Tibial nerve (tissue), 4 donors: ENCODE results near the gene ZC3H8. TPM values are rescaled to one million over a fixed set of nuclear protein-coding genes. Genes with fewer than 3 reads are reported as not detected.

ENCODE experiments used
- DNase-seq, 2 donors: peaks; one replicate each; pipeline ENCODE4 v3.0.0-alpha.2; 2019; ENCODE audit warnings: low spot score in 2 of 2
- H3K27ac ChIP-seq, 4 donors: fragments of 200-600 bp; sonication (generic) in 3 of 4; one replicate each; pipeline ENCODE4 v1.5.1; 2017 to 2019; ENCODE audit warnings: mild to moderate bottlenecking in 1 of 4
- H3K27me3 ChIP-seq, 2 donors: fragments of 200-600 bp; sonication (generic) in 1 of 2; one replicate each; pipeline versions ENCODE4 v1.5.1 to v1.6.0; 2017 to 2019
- H3K36me3 ChIP-seq, 3 donors: fragments of 200-600 bp; sonication (generic); one replicate each; pipeline ENCODE4 v1.5.1; 2018 to 2019
- H3K4me1 ChIP-seq, 4 donors: fragments of 200-600 bp; sonication (generic) in 3 of 4; one replicate each; pipeline ENCODE4 v1.5.1; 2017 to 2019
- H3K4me3 ChIP-seq, 4 donors: fragments of 200-600 bp; sonication (generic) in 3 of 4; one replicate each; pipeline ENCODE4 v1.5.1; 2017 to 2019; ENCODE audit warnings: mild to moderate bottlenecking in 1 of 4, moderate library complexity in 1 of 4
- H3K9me3 ChIP-seq, 4 donors: fragments of 200-600 bp; sonication (generic) in 3 of 4; one replicate each; pipeline ENCODE4 v1.5.1; 2017 to 2019
- EP300 ChIP-seq, 2 donors: sonication (generic); formaldehyde crosslinking; IDR thresholded peaks; one replicate each; pipeline ENCODE4 v1.6.1; 2017; ENCODE audit warnings: antibody characterized with exemption in 2 of 2, mild to moderate bottlenecking in 1 of 2
- POLR2A ChIP-seq, 2 donors: fragments of 450-650 bp; IDR thresholded peaks; one replicate each; pipeline ENCODE4 v1.6.1; 2017; ENCODE audit warnings: antibody characterized with exemption in 2 of 2, mild to moderate bottlenecking in 2 of 2, moderate library complexity in 2 of 2
- WGBS, 2 donors: methylation state at CpG; one replicate each; pipeline ENCODE4 v1.1.5; 2018; 5-methylcytosine and 5-hydroxymethylcytosine counted together
- total RNA-seq, 4 donors: library from RNA; depleted of rRNA; stranded (reverse); fragments of >200 nt; gene quantifications; one replicate each; pipeline ENCODE4 v1.1.0, GENCODE V29; 2016
- TF ChIP-seq, protein P1 (sequence below), 5 experiments: fragments of 200-600 bp in 3 of 5; fragments of 450-650 bp in 2 of 5; sonication (generic) in 3 of 5; IDR thresholded peaks; one replicate each; pipeline ENCODE4 v1.5.1; 2016 to 2019; ENCODE audit warnings: antibody characterized with exemption in 5 of 5, mild to moderate bottlenecking in 3 of 5, moderate library complexity in 2 of 5

The ZC3H8 gene
- total RNA-seq, 4 donors from 2014 or later, result 3.5 to 81.6 (median 5.7) TPM

DNA sequence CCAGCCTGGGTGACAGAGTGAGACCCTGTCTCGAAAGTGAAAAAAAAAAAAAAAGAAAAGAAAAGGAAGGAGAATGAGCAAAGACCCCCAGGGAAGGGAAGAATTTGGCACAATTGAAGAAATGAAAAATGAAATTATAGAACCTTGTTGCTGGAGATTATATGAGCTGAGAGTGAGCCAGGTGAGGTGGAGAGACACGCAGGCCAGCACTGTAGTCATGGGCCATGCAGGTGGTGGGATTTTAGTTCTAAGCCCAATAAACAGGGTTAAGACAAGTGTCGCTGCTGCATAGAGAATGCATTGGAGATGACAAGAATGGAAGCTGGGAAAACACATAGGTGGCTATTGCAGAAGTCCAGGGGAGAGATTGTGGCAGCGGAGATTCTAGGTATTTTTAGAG lies 84.3 kb downstream of the ZC3H8 start:
- no peaks in the 10 kb centered on the region for H3K27me3 ChIP-seq

DNA sequence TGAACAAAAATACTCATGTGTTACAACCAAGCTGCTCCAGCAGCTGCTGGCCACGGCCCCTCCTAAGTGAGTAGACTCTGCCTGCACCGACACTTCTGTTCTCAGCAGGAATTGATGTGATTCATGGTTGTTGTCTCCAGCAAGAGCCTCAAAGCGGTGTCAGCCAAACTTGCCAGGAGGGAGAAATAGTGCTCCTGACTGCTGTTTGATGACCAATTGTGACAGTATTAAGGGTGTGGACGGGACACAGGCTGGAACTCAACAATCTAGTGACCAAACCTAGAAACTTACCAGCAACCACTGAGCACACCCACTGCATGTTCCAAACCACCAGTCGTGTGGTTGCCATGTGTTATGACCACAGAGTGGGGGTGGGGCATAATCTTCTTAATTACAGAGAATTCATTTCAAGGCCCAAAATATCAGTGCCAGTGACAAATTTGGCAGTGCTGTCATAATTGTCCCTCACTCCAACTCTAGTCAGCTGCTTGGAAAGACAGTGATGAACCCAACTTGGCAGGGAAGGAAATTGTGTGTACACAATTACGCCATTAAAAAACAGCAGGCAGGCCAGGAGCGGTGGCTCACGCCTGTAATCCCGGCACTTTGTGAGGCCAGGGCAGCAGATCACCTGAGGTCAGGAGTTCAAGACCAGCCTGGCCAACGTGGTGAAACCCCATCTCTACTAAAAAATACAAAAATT lies 86.3 kb downstream of the ZC3H8 start:
- 91% methylated on average over 10 of the region's 10 CpGs for WGBS, 2 donors
- no peak overlapping the region for H3K27ac ChIP-seq

More for the DNA sequence above, 84.3 kb downstream of the ZC3H8 start:
- no peak for DNase-seq
- Histone ChIP-seq H3K36me3 (no peaks in the 10 kb centered on the region), H3K4me3 (no peak overlapping the region), H3K9me3 (no peaks in the 10 kb centered on the region), H3K4me1 (no peaks in the 10 kb centered on the region), H3K27ac (no peak overlapping the region)
- WGBS, 2 donors, result 94 to 97% methylated on average over 4 of the region's 4 CpGs
- no peak for TF ChIP-seq POLR2A (IDR thresholded peaks at IDR 0.05)
- no peak for TF ChIP-seq EP300 (IDR thresholded peaks at IDR 0.05)
- TF ChIP-seq, protein P1, sequence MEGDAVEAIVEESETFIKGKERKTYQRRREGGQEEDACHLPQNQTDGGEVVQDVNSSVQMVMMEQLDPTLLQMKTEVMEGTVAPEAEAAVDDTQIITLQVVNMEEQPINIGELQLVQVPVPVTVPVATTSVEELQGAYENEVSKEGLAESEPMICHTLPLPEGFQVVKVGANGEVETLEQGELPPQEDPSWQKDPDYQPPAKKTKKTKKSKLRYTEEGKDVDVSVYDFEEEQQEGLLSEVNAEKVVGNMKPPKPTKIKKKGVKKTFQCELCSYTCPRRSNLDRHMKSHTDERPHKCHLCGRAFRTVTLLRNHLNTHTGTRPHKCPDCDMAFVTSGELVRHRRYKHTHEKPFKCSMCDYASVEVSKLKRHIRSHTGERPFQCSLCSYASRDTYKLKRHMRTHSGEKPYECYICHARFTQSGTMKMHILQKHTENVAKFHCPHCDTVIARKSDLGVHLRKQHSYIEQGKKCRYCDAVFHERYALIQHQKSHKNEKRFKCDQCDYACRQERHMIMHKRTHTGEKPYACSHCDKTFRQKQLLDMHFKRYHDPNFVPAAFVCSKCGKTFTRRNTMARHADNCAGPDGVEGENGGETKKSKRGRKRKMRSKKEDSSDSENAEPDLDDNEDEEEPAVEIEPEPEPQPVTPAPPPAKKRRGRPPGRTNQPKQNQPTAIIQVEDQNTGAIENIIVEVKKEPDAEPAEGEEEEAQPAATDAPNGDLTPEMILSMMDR (IDR thresholded peaks at IDR 0.05), result no peak

DNA sequence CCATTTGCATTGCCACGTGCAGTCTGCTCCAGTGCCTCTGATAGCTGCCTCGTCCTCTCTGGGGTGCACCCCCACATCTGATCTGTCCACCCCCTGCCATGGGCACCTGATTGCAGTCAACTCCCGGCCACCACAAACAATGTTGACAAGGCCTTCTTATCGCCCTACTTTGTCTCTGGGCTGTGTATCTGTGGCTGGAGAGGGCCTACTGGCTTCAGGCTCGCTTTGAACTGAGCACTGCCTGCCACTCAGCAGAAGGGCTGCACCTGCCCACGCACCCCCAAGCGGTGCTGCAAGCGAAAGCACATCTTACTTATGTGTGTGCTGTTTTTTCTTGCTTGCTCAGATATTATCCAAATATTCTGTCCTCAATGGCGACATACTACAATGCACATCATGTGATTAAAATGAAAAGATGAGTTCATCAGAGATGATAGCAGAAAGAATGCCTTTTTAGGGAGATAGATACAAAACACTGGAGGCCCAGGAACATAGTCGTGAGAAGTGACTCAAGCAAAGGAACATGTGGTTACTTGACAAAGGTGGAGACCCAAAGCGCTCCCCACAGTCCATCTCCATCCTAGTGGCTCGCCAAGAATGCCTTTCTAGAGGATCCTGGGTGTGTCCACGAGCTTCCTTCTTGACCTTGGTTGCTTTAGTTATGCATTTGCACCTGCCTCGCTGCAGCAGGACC lies 87.9 kb downstream of the ZC3H8 start:
- no peaks in the 10 kb centered on the region for H3K36me3 ChIP-seq
- H3K4me3 ChIP-seq, result no peak overlapping the region
- DNase-seq, result no peak
- no peaks in the 10 kb centered on the region for H3K27me3 ChIP-seq
- no peaks in the 10 kb centered on the region for H3K4me1 ChIP-seq
- WGBS, 2 donors, result 86 to 89% methylated on average over 14 of the region's 14 CpGs
- TF ChIP-seq POLR2A (IDR thresholded peaks at IDR 0.05), result no peak
- TF ChIP-seq EP300 (IDR thresholded peaks at IDR 0.05), result no peak
- TF ChIP-seq, protein P1 (IDR thresholded peaks at IDR 0.05), result no peak
- no peak overlapping the region for H3K27ac ChIP-seq
- H3K9me3 ChIP-seq, result no peaks in the 10 kb centered on the region

More for the DNA sequence above, 86.3 kb downstream of the ZC3H8 start:
- no peak for DNase-seq
- TF ChIP-seq, protein P1 (IDR thresholded peaks at IDR 0.05), result no peak
- no peak for TF ChIP-seq EP300 (IDR thresholded peaks at IDR 0.05)
- no peak for TF ChIP-seq POLR2A (IDR thresholded peaks at IDR 0.05)
- Histone ChIP-seq H3K27me3 (no peaks in the 10 kb centered on the region), H3K4me1 (no peaks in the 10 kb centered on the region), H3K4me3 (no peak overlapping the region), H3K36me3 (no peaks in the 10 kb centered on the region), H3K9me3 (no peaks in the 10 kb centered on the region)

DNA sequence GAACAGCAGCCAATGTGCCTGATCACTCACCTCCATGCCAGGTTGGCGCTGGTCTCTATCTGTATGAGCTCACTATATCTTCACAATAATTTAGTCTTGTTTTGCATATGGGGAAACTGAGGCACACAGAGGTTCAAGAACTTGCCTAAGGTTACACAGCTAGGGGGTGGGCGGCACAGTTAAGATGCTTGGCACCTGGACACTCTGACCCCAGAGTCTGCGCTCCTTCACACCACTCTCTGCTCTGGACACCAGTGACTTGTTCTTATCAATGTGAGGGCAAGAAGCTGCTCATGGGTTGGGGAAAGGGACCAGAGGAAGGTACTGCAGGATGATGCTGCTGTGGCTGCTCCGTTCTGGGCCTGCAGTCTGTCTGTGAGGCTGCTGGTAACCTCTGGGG lies 89.5 kb downstream of the ZC3H8 start:
- Histone ChIP-seq H3K4me1 (no peaks in the 10 kb centered on the region), H3K4me3 (no peak overlapping the region), H3K9me3 (no peaks in the 10 kb centered on the region), H3K27ac (no peak overlapping the region), H3K36me3 (no peaks in the 10 kb centered on the region), H3K27me3 (no peaks in the 10 kb centered on the region)
- DNase-seq, result no peak
- no peak for TF ChIP-seq EP300 (IDR thresholded peaks at IDR 0.05)
- no peak for TF ChIP-seq POLR2A (IDR thresholded peaks at IDR 0.05)
- WGBS, 2 donors, result 93 to 99% methylated on average over 4 of the region's 4 CpGs

DNA sequence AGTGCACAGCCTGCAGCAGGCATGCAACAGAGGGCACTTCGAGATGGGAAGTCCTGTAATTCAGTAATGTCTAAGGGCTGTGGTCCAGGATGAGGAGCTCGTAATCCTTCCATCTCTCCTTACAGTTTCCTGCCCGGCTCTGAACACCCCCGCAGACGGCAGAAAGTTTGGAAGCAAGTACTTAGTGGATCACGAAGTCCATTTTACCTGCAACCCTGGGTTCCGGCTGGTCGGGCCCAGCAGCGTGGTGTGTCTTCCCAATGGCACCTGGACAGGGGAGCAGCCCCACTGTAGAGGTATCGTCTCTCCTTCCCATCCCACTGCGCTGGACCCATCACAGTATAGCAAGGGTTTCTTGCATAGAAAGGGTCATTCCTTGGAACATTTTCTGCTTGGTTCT lies 90.0 kb downstream of the ZC3H8 start:
- no peak overlapping the region for H3K27ac ChIP-seq
- no peaks in the 10 kb centered on the region for H3K36me3 ChIP-seq
- TF ChIP-seq, protein P1 (IDR thresholded peaks at IDR 0.05), result no peak
- TF ChIP-seq POLR2A (IDR thresholded peaks at IDR 0.05), result no peak
- TF ChIP-seq EP300 (IDR thresholded peaks at IDR 0.05), result no peak
- DNase-seq, result no peak
- H3K9me3 ChIP-seq, result no peaks in the 10 kb centered on the region
- 87 to 92% methylated on average over 11 of the region's 11 CpGs for WGBS, 2 donors
- no peaks in the 10 kb centered on the region for H3K27me3 ChIP-seq
- no peaks in the 10 kb centered on the region for H3K4me1 ChIP-seq
- H3K4me3 ChIP-seq, result no peak overlapping the region
